ENCODE measurements around the gene GNA12.

DNA sequence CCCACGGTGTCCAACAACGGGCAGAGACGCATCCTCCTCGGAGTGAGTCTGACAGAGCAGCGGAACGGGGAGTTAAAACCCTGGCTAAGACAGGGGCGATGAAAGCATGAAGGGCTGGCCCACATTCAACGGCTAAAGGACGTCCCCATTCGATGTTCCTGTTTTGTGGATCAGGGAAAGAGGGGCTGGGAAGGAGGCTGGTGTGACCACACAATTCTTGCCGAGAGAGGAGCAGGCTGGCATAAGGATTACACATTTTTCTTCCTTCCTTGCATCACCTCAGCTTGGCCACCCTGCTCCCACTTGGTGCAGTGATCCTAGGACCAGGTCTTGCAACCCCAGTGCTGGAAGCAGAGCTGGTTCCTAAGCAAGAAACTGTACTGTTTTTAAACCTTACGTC lies 67.7 kb downstream of the GNA12 start:
- TF ChIP-seq, protein P1, sequence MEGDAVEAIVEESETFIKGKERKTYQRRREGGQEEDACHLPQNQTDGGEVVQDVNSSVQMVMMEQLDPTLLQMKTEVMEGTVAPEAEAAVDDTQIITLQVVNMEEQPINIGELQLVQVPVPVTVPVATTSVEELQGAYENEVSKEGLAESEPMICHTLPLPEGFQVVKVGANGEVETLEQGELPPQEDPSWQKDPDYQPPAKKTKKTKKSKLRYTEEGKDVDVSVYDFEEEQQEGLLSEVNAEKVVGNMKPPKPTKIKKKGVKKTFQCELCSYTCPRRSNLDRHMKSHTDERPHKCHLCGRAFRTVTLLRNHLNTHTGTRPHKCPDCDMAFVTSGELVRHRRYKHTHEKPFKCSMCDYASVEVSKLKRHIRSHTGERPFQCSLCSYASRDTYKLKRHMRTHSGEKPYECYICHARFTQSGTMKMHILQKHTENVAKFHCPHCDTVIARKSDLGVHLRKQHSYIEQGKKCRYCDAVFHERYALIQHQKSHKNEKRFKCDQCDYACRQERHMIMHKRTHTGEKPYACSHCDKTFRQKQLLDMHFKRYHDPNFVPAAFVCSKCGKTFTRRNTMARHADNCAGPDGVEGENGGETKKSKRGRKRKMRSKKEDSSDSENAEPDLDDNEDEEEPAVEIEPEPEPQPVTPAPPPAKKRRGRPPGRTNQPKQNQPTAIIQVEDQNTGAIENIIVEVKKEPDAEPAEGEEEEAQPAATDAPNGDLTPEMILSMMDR (IDR thresholded peaks at IDR 0.05; ENCODE audit: insufficient read depth, low read depth, low read length) = no peak
- TF ChIP-seq EZH2 (IDR thresholded peaks at IDR 0.05; ENCODE audit: insufficient read depth, low read length) = no peak
